GM18519 (cell line): ENCODE results near the gene MED22.
"Not testable (repeated sequence)": the region's sequence is repeated elsewhere in the genome, so short reads cannot be mapped to it uniquely, and the experiment has no call there.

Experiments
- ATAC-seq: cut with Tn5 transposase; IDR thresholded peaks from one replicate; pipeline ENCODE4 v1.9.1; 2021; ENCODE audit warnings: mild to moderate bottlenecking, moderate library complexity; ENCODE audit not compliant: unreplicated experiment, low FRiP score

MED22 gene

GRCh38 chr9:133377721-133378216 lies 29.8 kb upstream of the MED22 start:
- no peak for ATAC-seq

GRCh38 chr9:133377280-133377679 lies 29.3 kb upstream of the MED22 start:
- not testable (repeated sequence) for ATAC-seq

DNA sequence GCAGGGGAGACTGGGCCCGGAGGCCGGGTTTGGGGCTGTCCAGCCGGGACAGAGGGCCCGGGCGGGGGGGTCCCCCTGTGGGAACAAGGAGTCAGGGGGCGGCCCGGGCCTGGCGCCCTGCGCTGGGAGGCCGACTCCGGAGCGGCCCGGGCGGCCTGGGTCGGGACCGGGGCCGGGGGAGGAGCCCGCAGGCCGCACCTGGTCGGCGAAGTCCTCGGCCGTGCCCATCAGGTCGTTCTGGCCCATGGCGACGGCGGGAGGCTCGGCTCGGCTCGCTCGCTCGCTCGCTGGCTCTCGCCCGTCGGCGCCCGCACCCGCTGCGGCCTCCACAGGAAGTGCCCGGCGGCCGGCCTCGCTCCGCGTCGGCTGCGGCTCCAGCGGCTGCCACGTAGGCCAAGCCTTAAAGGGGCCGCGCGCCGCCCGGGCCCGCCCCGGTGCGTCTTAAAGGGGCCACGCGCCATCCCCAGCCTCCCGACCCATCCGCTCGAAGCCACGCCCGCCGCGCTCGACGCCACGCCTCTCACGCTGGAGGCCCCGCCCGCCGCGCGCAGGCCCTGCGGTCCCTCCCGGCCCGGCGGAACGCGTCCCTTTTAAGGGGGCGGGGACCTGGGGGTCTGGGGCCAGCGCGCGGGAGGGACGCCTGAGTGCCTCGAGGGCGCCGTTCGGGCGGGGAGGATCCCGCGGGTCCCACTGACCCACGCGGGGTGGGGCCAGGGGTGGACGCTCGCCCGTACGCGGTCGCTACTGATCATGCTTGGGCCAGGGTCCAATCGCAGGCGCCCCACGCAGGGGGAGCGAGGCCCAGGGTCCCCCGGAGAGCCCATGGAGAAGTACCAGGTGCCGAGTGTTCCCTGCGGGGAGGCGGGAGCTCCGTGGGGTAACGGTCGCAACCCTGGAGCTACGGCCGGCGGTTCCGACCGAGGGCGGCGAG lies 28.1 kb upstream of the MED22 start, which contains the start of the genes STKLD1 and SURF4:
Gene STKLD1, plus strand, starts transcription at position 643 of the 931 bp plus-strand sequence. Its CDS starts 108 bp downstream, at position 751.
Gene SURF4, minus strand, starts transcription at position 337 of the 931 bp plus-strand sequence. Its CDS starts 91 bp downstream, at position 246.
- peak; percentile 74 for ATAC-seq

- ATAC-seq = no peak
Measured at GRCh38 chr9:133375116-133375723, 27.3 kb upstream of the MED22 start.

DNA sequence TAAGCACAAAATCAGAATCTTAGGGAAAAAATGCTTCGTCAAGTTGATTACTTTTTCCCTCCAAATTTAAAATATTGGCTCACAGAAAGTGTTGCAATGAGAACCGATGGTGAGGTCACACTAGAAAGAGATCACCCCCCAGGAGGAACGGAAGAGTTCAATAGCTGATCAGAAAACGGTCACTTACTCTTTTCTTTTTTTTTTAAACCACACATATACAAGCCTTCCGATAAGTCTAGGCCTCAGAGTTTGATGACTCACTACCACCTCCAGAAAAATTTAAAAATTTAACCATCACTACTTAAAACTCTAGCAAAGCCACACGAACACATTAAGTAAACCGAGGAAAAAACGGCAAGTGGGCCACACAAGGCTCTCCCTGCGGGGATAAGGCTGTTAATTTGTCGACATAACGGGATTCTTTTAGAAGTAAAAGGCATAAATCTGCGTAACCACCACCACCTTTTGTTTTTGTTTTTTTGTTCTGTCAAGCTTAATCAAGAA lies 26.7 kb upstream of the MED22 start:
- ATAC-seq = no peak

- no peak for ATAC-seq
Measured at GRCh38 chr9:133372144-133372543, 24.2 kb upstream of the MED22 start.

GRCh38 chr9:133371261-133371711 lies 23.4 kb upstream of the MED22 start:
- ATAC-seq = no peak

- no peak for ATAC-seq
Measured at GRCh38 chr9:133370685-133371084, 22.8 kb upstream of the MED22 start.

DNA sequence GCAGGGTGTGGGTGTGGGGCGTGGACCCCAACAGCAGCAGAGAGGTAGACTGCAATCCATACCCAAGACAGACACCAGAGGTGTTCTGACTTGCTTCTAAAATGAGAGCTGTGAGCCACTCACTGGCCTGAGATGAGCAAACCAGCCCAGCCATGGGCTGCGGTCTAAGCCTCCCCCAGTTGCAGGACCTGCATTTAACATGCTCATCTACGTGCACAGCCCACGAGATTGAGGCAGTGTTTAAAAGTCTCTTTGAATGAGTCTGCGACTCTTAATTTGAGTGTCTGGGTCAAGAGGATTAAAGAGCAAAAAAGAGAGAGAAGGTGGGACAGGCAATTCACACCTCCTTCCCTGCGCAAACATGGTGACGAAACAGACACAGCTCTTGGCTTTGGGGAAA lies 22.0 kb upstream of the MED22 start:
- ATAC-seq = no peak

DNA sequence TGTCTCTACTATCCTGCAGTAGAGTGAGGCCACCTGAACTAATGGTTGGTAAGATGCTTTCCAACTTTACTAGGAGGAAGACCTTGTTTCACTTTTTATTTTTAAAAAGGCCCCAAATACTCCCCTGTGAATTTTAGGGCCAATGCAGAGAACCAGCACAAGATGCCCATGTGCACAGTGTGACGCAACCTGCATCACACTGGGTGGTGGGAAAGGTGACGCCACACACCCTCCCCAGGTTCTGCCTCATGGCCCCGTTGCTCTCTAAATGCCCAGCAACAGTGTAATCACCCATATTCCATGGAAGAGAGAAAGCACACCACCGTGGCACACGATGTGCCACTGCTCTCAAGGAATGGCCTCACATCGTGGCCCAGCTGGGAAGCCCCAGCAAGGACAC lies 21.5 kb upstream of the MED22 start:
- ATAC-seq = no peak

GRCh38 chr9:133368249-133368881 lies 20.4 kb upstream of the MED22 start:
- no peak for ATAC-seq

DNA sequence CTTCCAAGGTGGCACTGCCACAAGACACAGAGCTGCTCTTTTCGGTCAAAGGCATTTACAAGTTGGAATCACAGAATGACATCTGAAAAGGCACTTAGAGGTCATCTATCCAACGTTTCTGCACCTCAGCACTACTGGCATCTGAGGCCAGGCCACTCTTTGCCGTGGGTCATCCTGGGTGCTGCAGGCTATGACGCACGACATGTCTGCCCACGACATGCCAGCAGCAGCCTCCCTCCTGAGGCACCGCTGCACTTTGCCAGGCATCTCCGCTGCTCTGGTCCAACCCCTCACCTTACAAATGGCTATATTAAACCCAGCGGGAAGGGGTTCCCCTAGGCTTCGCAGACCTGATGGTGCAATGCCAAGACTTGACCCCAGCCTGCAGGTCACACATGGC lies 19.8 kb upstream of the MED22 start:
- ATAC-seq = no peak

DNA sequence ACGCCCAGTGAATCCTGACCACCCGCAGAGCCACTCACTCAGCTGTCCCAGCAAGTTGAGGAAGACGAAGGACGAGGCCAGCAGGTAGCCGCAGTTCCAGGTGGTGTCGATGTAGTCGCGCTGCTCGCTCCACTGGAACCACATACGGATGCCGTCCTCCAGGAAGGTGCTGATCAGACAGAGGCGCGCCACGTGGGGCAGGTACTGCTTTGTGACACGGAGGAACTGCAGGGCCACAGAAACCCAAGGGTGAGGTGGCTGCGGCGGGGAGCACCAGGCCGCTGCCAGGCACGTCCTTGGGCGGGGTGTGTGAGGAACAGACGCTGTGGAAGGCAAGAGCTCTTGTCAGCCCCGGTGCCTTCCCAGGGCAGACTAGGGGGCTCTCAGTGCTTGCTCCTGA lies 19.3 kb upstream of the MED22 start:
- ATAC-seq = no peak

- no peak for ATAC-seq
Measured at GRCh38 chr9:133366435-133366834, 18.5 kb upstream of the MED22 start.

DNA sequence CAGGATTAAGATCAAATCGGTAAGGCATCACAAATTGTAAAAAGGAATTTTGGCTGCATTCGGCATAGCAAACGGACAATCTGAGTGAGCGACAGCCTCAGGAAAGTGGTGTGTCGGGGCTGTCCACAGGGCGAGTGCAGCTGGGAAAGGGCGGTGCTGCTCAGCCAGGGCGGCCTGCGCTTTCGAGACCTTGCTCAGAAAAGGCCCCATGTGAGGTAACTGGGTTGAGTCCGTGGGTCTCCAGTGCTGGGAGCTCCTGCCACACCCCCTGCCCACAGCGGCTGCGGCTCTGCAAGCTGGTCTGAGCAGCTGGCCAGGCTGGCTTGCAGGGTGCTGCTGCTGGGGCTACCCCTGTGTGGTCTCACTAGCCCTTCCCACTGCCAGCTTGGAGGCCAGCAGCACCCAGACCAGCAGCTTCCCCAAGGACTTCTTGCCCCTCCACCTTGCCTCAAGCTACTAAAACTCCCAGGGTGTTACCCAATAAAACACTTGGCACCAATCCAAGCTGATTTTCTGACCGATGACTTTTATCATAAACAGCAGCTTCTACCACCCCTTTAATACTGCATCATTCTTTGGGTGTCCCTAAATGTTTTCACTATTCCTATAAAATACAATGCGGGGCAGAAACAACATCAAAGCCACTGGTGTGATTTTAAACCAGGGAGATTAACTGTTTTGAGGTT lies 14.6 kb upstream of the MED22 start:
- ATAC-seq = no peak

DNA sequence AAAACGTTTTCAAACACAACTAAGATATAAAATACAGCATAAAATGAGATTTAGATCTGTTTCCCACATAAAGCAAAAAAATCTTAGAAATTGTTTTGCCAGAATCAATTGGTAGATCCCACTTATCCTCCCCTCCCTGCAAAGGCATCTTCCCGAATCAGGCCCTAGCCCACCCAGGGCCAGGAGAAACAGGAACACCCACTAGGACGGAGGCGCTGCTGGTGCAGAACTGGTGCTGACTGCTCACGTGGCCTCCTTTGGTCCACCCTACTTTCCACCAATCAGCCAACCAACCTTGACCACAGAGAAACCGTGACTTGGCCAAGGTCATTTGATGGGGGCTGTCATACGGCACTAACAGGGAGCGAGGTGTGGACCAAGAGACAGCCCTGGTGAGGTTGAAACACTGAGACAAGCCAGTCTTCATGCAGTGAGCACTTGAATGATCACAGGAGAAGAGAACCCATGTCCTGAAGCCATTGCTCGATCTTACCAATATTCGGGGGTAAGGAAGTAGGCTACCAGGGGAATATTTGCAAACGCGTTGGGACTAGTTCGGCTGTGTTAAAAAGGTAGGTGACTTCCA lies 13.7 kb upstream of the MED22 start:
- no peak for ATAC-seq

DNA sequence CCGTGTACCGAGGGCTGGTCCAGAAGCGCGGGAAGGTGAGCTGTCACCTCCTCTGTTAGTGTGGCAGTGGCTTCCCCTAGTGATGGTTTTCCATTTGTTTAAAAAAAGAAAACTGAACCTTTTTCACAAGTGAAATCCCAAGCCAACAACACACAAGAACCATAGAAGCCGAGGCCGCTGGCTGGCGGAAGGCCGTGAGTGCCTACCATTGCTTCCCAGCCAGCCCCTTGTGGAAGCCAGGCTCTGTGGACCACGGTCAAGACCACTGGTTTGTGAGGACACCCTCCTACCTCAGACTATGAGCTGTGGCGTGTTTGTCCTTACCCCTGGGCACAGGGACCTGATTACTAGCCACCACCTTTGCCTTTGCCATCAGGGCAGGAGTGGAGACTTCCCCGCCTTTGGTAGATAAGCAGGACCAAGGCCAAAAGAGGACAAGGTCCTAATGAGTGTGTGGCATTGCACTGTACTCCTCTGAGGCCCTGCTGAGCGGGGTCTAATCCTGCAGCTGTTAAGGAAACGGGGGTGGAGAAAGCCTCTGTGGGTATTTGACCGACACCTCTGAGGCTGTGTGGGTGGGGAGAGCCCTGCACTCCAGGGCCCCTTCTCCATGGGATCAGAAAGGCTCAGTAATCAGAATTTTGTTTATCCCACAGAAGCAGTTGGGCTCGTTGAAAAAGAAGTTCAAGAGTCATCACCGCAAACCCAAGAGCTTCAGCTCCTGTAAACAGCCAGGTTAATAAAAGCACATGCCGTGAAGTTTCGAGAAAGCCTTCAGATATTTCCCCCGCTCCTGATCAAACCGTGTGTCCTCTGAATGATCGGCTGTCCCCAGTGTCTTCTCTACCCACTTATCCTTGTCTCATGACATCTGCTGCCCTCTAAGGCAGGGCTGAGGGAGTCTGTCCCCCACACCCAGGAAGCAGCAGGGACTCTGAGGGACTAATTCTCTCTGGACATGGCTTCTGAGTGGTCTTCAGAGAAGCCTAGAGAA lies 12.8 kb upstream of the MED22 start:
- ATAC-seq = no peak

DNA sequence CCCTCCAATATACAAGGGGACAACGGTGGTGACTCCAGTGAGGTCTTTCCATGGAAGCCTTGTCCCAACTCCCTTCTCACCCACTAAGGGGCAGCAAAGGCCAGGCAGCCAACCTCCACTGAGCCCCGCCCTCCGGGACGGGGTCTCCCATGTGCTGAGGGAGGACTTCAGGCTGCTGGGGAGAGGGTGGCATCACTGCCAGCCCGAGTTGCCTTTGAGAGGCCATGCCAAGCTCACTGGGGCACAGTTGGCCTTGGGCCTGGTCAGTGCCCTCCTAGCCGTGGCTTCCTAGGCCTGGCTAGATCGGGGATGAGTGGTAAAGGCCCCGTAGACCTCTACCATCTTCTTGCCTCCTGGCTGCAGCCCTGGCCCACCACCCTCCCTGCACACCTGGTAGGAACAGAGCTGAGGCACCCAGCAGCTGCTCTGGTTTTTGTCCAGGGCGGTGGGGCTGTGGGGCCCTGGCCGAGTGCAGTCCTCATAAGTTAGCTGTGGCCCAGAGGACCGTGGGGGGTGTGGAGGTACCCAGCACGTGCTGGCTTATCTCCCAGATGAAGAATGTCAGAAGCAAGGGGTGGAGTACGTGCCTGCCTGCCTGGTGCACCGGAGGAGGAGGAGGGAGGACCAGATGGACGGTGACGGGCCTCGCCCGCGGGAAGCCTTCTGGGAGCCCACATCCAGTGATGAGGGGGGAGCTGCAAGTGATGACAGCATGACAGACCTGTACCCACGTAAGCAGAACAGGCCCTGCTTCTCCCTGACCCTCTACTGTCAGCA lies 11.7 kb upstream of the MED22 start:
- no peak for ATAC-seq
